GM19467 (cell line): ENCODE results near the gene ATG5.
A peak's percentile ranks its signal among the peaks of the same experiment; 100 is the strongest.

ENCODE experiments used
- ATAC-seq: cut with Tn5 transposase; IDR thresholded peaks from one replicate; pipeline ENCODE4 v1.9.1; 2021; ENCODE audit warnings: mild to moderate bottlenecking, moderate library complexity; ENCODE audit not compliant: unreplicated experiment

The ATG5 gene

GRCh38 chr6:106184629-106185028 is 140.9 kb downstream of the ATG5 start:
- ATAC-seq = no peak

- ATAC-seq = no peak
Observed at GRCh38 chr6:106183430-106183829, 142.1 kb downstream of the ATG5 start.

DNA sequence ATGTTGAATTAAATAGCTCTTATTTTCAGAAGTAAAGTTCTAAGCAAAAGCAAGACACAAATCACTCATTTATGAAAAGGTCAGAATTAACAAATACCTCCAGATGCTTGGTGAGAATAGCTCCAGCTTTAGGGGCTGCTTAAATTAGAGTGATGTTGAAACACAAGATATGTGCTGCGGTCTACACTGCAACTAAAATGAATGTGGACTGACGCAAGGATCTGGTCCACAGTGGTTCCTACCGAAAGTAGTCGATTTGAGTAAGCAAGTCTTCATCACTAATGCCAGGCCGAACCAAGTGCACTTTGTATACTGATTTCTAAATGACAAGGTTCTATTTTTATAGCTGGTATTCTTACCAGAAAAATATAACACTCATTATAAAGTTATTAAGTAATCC is 143.1 kb downstream of the ATG5 start:
- peak; percentile 71 for ATAC-seq

- ATAC-seq = no peak
Observed at GRCh38 chr6:106181664-106182418, 143.7 kb downstream of the ATG5 start.

GRCh38 chr6:106180208-106180607 is 145.4 kb downstream of the ATG5 start:
- ATAC-seq = no peak

DNA sequence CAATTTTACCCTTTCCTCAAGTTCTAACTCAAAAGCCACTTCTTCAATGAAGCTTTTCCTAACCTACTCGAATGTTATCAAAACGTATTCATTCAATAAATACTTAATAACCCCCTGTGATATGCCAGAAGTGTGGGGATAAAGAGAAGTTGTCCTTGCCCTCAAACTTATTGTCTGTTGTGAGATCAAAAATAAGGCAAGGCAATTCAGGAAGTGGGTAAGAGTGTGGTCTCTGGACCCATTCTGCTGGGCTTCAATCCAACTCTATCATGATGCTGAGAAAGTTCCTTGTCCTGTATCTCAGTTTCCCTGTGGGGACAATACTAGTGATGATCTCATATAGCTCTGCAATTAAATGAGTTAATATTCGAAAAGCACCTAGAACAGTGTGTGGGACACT is 146.7 kb downstream of the ATG5 start:
- ATAC-seq = no peak

DNA sequence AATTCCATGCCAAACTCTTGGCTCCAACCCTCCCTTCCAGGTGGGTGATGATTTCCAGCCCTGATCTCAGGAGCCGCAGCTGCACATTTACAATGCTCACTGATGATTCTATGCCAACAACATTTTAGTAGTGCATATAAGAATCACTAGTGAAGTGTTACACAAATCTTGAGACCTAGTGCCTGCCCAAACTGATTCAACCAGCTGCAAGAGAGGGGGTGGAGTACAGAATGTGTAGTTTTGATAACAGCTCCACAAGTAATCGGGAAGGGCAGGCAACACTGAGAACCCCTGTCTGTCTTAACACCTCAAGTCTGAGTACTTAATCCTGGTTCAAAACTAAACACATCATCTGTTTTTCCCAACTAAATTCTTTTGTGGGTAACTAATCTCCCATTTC is 147.8 kb downstream of the ATG5 start:
- ATAC-seq = no peak

DNA sequence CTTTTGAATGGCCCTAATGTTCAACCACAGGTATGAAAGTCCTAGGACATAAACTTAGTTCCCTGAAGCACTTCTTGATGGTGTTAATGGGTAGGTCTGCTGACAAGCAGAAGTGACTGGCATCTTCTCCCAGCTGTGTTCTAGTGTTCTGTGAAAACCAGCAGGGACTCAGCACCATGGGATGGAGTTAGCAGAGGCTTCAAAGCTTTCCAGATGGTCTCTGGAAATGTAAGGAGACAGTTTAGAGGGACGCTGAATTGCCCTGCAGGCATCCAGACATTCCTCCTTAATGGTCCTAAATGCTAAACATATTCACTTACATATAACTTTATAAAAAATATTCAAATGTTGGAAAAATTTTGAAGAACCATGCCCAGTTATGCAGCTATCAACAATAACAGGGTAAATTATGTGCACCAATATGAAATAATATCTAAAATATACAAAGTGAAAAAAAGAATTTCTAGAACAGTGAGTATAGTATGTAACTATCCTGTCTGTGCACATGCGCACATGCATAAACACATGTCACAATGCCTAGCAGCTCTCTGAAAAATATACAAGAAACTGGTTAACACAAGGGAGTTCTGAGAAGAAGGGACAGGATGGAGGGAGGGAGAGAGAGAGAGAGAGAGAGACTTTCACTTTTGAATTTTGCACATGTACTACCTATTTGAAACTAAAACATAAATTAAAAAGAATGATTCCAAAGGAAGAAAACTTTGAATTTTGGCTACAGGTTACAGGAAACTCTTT is 152.3 kb downstream of the ATG5 start:
- no peak for ATAC-seq

DNA sequence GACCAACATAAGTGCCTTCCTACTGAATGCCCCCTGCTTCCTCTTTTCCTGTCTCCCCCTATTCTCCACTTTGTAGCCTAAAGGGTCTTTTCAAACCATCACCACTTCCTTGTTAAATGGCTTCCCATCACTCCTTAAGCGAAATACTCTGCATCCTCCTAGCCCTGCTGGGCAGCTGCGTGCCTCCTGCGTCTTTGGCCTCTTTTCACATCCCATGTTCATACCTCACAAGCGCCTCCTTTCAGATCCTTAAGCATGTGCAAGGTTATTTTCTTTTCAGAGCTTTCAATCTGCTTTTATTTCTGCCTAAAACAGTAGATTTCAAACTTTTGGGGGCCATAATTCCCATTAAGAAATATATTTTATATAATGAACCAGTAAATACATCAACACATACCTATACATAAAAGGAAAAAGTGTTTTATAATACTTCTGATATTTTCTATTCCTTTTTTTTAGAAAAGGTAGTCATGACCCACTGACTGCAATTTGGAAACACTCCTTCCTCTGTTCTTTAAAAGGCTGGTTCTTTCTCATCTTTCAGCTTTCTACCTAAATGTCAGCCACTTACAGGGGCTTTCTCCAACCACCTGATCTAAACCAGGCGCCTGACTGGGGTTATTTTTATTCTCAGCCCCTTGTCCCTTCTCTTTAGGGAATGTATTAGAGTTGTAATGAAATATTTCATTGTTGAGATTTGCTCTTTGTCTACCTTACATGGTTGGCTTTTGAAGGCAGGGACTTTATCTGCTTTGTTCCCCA is 155.3 kb downstream of the ATG5 start:
- ATAC-seq = no peak

DNA sequence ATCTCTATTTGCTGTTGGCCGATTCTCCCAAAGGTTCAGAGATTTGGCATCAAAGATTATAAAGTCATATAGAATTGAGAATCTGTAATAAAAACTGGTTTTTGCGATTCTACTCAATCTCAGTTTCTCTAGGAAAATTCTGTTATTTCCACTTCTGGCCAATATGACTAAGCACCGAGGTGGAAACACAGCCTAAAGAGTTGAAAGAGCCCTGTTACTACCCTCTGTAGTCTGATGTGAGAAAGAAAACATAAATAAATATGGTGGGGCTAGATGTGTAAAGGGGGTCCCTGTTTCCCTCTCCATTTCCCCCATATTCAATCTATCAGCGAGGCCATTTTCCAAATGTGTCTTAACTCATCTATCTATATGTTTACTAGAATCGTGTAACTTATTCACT is 156.0 kb downstream of the ATG5 start:
- no peak for ATAC-seq

DNA sequence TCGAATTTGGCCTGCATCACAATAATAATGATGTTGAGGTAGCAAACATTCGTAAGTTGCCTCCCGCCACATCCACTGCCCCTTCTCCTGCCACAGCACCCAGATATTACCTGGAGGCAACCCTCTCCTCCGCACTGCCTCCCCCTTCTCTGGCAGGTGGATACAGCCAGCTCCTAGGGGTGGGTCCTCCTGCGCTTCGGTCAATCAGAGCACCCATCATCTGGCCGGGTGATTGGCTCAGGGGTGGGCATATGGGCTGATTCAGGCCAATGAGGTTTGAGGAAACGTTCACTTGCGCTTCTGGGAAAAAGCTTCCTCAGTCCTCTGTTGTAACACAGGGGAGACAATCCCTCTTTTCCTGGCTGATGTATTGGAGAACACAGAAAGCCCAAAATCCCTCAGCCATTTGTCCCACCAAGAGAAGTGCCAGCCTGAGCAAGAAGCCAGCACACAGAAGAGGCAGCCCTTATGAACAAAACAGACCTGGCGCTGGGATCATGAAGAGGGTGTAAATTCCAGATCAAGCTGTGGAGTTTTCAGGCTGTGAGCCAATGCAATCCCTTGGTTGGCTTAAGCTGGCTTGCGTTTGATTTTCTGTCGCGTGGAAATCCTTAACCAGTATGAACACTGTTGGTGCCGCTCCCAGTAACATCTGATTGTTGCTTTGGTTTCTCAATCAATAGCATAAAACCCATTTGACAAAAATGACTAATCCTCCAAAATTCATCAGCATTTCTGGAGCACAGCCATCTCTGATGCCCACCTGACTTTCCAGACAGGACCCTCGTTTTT is 157.3 kb downstream of the ATG5 start:
- ATAC-seq = no peak

DNA sequence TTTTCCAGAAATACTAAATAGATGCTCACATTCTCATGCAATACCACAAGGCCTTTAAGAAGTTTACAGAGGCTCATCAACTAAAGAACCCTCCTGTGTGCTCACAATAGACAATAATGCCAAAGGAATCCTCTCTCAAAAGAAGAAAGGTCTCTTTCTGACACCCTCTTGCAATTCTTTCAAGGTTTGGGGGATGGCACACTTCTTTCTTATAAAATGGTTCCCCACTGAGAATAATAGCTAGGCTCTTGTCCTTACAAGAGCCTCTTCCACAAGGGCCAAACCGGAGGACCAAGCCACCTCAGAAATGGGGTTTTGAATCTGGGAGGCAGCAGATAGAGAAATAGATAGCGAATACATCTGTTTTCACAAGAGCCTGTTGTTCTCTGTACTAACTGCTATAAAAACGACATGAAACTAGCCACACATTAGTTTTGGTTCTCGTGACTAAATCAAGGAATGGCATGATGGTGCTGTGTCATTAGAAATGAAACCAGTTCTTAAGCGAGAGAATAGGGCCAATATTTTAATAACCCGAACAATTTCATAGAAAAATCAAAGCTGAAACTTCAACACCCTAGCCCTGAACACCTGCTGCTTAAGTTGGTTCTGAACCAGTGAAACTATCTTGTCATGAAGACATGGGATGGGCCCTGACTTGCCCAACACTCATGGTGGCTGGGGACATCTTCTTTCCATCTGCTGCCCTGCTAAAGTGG is 158.3 kb downstream of the ATG5 start:
- ATAC-seq = peak; percentile 42

DNA sequence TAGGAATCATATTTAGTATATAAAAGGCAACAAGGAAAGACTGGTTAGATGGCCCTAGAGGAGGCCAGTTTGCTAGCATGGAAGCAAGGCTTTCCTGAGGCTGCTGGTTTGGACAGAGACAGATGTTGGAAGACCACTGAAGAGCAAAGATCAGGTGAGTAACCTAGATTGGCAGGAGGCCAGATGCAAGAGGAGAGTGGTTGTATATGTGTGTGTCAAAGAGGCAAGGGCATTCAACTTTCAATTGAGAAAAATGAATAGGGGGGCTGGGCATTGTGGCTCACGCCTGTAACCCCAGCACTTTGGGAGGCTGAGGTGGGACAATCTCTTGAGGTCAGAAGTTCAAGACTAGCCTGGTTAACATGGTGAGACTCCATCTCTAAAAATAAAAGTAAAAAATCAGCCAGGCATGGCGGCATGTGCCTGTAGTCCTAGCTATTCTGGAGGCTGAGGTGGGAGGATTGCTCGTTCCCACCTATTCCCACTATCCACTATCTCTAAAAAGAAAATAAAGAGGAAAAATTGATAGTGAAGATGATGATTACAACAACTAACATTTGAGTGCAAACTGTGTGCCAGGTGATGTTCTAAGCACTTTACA is 159.6 kb downstream of the ATG5 start:
- no peak for ATAC-seq

DNA sequence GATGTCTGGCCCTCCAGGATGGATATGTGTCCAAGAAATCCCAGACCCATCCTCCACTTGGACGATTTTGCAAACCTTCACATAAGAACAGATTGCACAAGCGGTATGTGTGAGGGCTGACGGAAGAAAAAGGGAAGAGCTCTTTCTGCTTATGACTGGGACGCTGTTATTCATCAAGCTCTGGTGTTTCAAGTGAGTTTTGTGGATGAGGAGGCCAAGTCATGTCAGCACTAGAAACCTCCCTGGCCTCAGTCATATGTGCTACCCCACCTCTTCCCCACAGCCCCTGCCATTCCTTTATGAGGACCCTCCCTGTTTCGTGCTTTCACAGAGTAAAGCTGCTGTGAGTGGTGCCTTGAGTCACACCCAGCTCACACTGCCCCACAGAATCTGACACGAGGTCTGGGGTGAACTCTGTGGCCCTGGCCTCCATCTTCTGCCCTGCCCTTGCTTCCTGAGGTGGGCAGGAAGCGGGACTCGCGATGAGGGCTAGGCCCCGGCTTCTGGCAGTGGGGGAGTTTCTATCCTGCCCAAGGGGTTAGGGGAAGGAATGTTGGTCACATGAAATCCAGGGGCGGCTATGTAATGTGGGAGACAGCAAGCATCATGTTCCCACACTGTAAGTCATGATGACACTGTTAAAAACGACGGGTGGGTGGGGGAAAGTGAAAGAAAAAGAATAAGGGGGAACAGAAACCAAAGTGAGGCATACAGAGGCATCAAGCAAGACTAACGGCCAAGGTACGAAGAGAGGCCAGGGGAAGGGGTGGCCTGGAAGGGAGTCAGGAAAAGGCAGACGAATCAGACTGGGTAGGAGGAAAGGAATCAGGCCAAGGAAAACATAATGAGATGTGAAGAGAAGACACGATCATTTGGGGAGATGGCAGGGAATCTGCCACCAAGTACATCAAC is 161.3 kb downstream of the ATG5 start:
- peak; percentile 39 for ATAC-seq

GRCh38 chr6:106163446-106163965 is 162.1 kb downstream of the ATG5 start:
- ATAC-seq = peak; percentile 23

- ATAC-seq = no peak
Observed at GRCh38 chr6:106162921-106163320, 162.6 kb downstream of the ATG5 start.

- no peak for ATAC-seq
Observed at GRCh38 chr6:106161893-106162292, 163.7 kb downstream of the ATG5 start.

GRCh38 chr6:106161311-106161874 is 164.2 kb downstream of the ATG5 start:
- no peak for ATAC-seq
